ENCODE measurements around the gene HOTAIR. TPM values are rescaled to one million over a fixed set of nuclear protein-coding genes. Genes with fewer than 3 reads are reported as not detected.

Gene HOTAIR
- total and polyA plus RNA-seq, 2 donors (not counting 3 experiments of a cell fraction or from before 2014, with no cell fraction given): not detected

DNA sequence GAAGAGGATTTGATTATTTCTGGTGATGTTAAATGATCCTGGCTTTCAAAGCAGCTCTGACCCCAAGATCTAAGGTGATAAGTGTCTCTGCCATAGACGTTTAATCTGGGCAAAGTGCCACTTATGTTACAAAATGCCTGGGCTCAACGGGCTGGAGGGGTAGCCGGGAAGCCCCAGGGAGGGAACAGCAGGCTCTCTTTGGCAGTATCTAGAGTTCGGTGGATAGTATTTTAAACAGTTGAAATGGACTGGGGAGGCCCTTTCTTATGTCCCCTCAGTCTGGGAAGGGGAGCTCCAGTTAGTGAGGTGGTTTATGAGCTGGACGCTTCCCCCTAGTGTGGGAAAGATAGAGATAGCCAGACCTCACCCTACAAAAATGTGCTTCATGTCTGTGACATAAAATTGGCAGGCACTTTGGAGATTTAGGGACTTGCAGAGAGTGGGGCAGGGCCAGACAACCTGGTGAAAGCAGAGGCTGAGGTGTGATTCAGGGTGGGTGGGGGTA is 7.3 kb downstream of the HOTAIR start:
- no peaks in the 10 kb centered on the region for H4K20me1 ChIP-seq (replicated peaks; ENCODE audit: control insufficient read depth, extremely low read depth, insufficient read depth, low read length)
- dilution Hi-C loops (cut with MboI; ENCODE audit: extremely low pct_ligation_motif_present, low sequenced_read_pairs) (no loop called here), intact Hi-C loops (cut with micrococcal nuclease) (no loop called here)
- BruUV-seq (replicated peaks): no TSS peak
- no peak overlapping the region for H3K4me2 ChIP-seq (ENCODE audit: insufficient read depth, low read length)
- H3K79me2 ChIP-seq (ENCODE audit: control insufficient read depth, insufficient read depth, low read length): no peaks in the 10 kb centered on the region
- H3K4me3 ChIP-seq (replicated peaks in 1 of 3; ENCODE audit: insufficient read depth in 1 of 3, low read depth in 1 of 3, low read length in 3 of 3): no peak overlapping the region
- DNase-seq (ENCODE audit: low read depth, low spot score): no peak
- H3K9ac ChIP-seq (replicated peaks; ENCODE audit: extremely low read depth, insufficient read depth, low read length): no peak overlapping the region
- no peaks in the 10 kb centered on the region for H3K9me3 ChIP-seq (replicated peaks; ENCODE audit: control insufficient read depth, insufficient read depth, low read length)
- CTCF ChIA-PET: no interaction called here
- no peak for FAIRE-seq
- no peaks in the 10 kb centered on the region for H3K9me1 ChIP-seq (replicated peaks; ENCODE audit: control insufficient read depth, extremely low read depth, insufficient read depth, low read length)
- TF ChIP-seq, protein P1, sequence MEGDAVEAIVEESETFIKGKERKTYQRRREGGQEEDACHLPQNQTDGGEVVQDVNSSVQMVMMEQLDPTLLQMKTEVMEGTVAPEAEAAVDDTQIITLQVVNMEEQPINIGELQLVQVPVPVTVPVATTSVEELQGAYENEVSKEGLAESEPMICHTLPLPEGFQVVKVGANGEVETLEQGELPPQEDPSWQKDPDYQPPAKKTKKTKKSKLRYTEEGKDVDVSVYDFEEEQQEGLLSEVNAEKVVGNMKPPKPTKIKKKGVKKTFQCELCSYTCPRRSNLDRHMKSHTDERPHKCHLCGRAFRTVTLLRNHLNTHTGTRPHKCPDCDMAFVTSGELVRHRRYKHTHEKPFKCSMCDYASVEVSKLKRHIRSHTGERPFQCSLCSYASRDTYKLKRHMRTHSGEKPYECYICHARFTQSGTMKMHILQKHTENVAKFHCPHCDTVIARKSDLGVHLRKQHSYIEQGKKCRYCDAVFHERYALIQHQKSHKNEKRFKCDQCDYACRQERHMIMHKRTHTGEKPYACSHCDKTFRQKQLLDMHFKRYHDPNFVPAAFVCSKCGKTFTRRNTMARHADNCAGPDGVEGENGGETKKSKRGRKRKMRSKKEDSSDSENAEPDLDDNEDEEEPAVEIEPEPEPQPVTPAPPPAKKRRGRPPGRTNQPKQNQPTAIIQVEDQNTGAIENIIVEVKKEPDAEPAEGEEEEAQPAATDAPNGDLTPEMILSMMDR (IDR thresholded peaks at IDR 0.05; ENCODE audit: extremely low read depth in 1 of 2, insufficient read depth in 1 of 2, low read depth in 1 of 2, low read length in 2 of 2): no peak
- TF ChIP-seq EZH2 (IDR thresholded peaks at IDR 0.05; ENCODE audit: borderline replicate concordance, low read depth, low read length, severe bottlenecking) (no peak), MYC (IDR thresholded peaks at IDR 0.05; ENCODE audit: low read depth, low read length) (no peak), POLR2A (IDR thresholded peaks at IDR 0.05; ENCODE audit: low read depth, low read length) (no peak), GATA2 (IDR thresholded peaks at IDR 0.05; ENCODE audit: insufficient read depth, insufficient read length, low read depth, low read length) (no peak), POLR2AphosphoS5 (IDR thresholded peaks at IDR 0.05; ENCODE audit: insufficient read depth, low read depth, low read length) (no peak), JUN (IDR thresholded peaks at IDR 0.05; ENCODE audit: borderline replicate concordance, insufficient read depth, insufficient read length, low read depth) (no peak), FOS (IDR thresholded peaks at IDR 0.05; ENCODE audit: borderline replicate concordance, insufficient read depth, low read length) (no peak)
- TF ChIP-seq, protein P2, sequence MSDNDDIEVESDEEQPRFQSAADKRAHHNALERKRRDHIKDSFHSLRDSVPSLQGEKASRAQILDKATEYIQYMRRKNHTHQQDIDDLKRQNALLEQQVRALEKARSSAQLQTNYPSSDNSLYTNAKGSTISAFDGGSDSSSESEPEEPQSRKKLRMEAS (IDR thresholded peaks at IDR 0.05; ENCODE audit: insufficient read depth, insufficient read length): no peak
- no peak overlapping the region for H3K27ac ChIP-seq (ENCODE audit: insufficient read depth, low read depth, low read length)
- H2AFZ ChIP-seq (ENCODE audit: low read depth, low read length): no peak overlapping the region
- H3K4me1 ChIP-seq (ENCODE audit: control insufficient read depth, extremely low read depth, insufficient read depth, low read length): no peaks in the 10 kb centered on the region
- POLR2A ChIA-PET: no interaction called here
- peaks cover 96 to 100% of the 10 kb centered on the region in 2 experiments for H3K27me3 ChIP-seq (ENCODE audit: control insufficient read depth in 2 of 2, insufficient read depth in 2 of 2, low read length in 2 of 2)
- H3K36me3 ChIP-seq (ENCODE audit: control insufficient read depth in 2 of 2, extremely low read depth in 1 of 2, insufficient read depth in 2 of 2, low read length in 2 of 2): no peaks in the 10 kb centered on the region
